Measurements from ENCODE around the gene LGALS9.
"Not testable (repeated sequence)": the region's sequence is repeated elsewhere in the genome, so short reads cannot be mapped to it uniquely, and the experiment has no call there.

LGALS9 gene

GRCh38 chr17:27603880-27604794 lies 26.9 kb upstream of the LGALS9 start:
- no peak for DNase-seq (ENCODE audit: low spot score)

GRCh38 chr17:27605409-27605808 lies 25.6 kb upstream of the LGALS9 start:
- no peak for DNase-seq (ENCODE audit: low spot score)

- DNase-seq (ENCODE audit: low spot score): no peak
Observed at GRCh38 chr17:27607521-27608091, 23.4 kb upstream of the LGALS9 start.

- no peak for DNase-seq (ENCODE audit: low spot score)
Observed at GRCh38 chr17:27608328-27609230, 22.4 kb upstream of the LGALS9 start.

GRCh38 chr17:27609611-27610303 lies 21.2 kb upstream of the LGALS9 start:
- peak; percentile 8 for DNase-seq (ENCODE audit: low spot score)

- no peak for DNase-seq (ENCODE audit: low spot score)
Observed at GRCh38 chr17:27610304-27610677, 20.7 kb upstream of the LGALS9 start.

- DNase-seq (ENCODE audit: low spot score): no peak
Observed at GRCh38 chr17:27612160-27612770, 18.7 kb upstream of the LGALS9 start.

GRCh38 chr17:27613433-27613832 lies 17.6 kb upstream of the LGALS9 start:
- DNase-seq (ENCODE audit: low spot score): no peak

- DNase-seq (ENCODE audit: low spot score): no peak
Observed at GRCh38 chr17:27615121-27615520, 15.9 kb upstream of the LGALS9 start.

- DNase-seq (ENCODE audit: low spot score): peak; percentile 5
Observed at GRCh38 chr17:27616414-27616813, 14.6 kb upstream of the LGALS9 start.

- DNase-seq (ENCODE audit: low spot score): no peak
Observed at GRCh38 chr17:27618417-27618816, 12.6 kb upstream of the LGALS9 start.

GRCh38 chr17:27620721-27621120 lies 10.3 kb upstream of the LGALS9 start:
- no peak for DNase-seq (ENCODE audit: low spot score)

- no peak for DNase-seq (ENCODE audit: low spot score)
Observed at GRCh38 chr17:27621536-27621935, 9.5 kb upstream of the LGALS9 start.

- no peak for DNase-seq (ENCODE audit: low spot score)
Observed at GRCh38 chr17:27621942-27622559, 8.9 kb upstream of the LGALS9 start.

GRCh38 chr17:27622986-27623385 lies 8.0 kb upstream of the LGALS9 start:
- DNase-seq (ENCODE audit: low spot score): no peak

GRCh38 chr17:27623614-27624013 lies 7.4 kb upstream of the LGALS9 start:
- DNase-seq (ENCODE audit: low spot score): no peak

- no peak for DNase-seq (ENCODE audit: low spot score)
Observed at GRCh38 chr17:27624539-27624938, 6.4 kb upstream of the LGALS9 start.

GRCh38 chr17:27625856-27626255 lies 5.1 kb upstream of the LGALS9 start:
- no peak for DNase-seq (ENCODE audit: low spot score)

GRCh38 chr17:27627514-27627913 lies 3.5 kb upstream of the LGALS9 start:
- no peak for DNase-seq (ENCODE audit: low spot score)

- no peak for DNase-seq (ENCODE audit: low spot score)
Observed at GRCh38 chr17:27628376-27628775, 2.6 kb upstream of the LGALS9 start.

- not testable (repeated sequence) for DNase-seq (ENCODE audit: low spot score)
Observed at GRCh38 chr17:27629260-27629659, 1.7 kb upstream of the LGALS9 start.
